Glutamatergic neuron (in vitro differentiated cells): ENCODE results near the gene ISX. TPM values are rescaled to one million over a fixed set of nuclear protein-coding genes. Genes with fewer than 3 reads are reported as not detected.
"Not testable (repeated sequence)": the region's sequence is repeated elsewhere in the genome, so short reads cannot be mapped to it uniquely, and the experiment has no call there.

Experiments
- DNase-seq: peaks from one replicate; pipeline ENCODE4 v3.0.0; 2022
- H3K27ac Mint-ChIP-seq: one replicate; pipeline ENCODE4 v1.8.0; 2020; ENCODE audit warnings: mild to moderate bottlenecking, mixed read lengths, inconsistent platforms; ENCODE audit not compliant: unreplicated experiment
- H3K27me3 Mint-ChIP-seq: one replicate; pipeline ENCODE4 v1.8.0; 2020; ENCODE audit warnings: mild to moderate bottlenecking, moderate library complexity, mixed read lengths, inconsistent platforms; ENCODE audit not compliant: unreplicated experiment
- H3K36me3 Mint-ChIP-seq: one replicate; pipeline ENCODE4 v1.8.0; 2020; ENCODE audit warnings: mild to moderate bottlenecking, mixed read lengths, inconsistent platforms; ENCODE audit not compliant: unreplicated experiment
- H3K4me1 Mint-ChIP-seq: one replicate; pipeline ENCODE4 v1.8.0; 2020; ENCODE audit warnings: mild to moderate bottlenecking, low read depth, mixed read lengths, inconsistent platforms; ENCODE audit not compliant: unreplicated experiment
- H3K4me3 Mint-ChIP-seq: one replicate; pipeline ENCODE4 v1.8.0; 2020; ENCODE audit warnings: mild to moderate bottlenecking, mixed read lengths, inconsistent platforms; ENCODE audit not compliant: unreplicated experiment
- H3K9me3 Mint-ChIP-seq: one replicate; pipeline ENCODE4 v1.8.0; 2020; ENCODE audit warnings: mild to moderate bottlenecking, moderate library complexity, mixed read lengths, inconsistent platforms; ENCODE audit not compliant: unreplicated experiment
- total RNA-seq: library from RNA; stranded (reverse); fragmentation: NEBNext Ultra II Directional; extraction: Animal tissue kit (Norgen Biotek cat#: 25700); gene quantifications from one replicate; pipeline ENCODE4 v1.2.1, GENCODE V29; 2021; ENCODE audit not compliant: unreplicated experiment
- TF ChIP-seq, protein P1 (sequence below): fragments of 200-600 bp; sonication (generic); IDR thresholded peaks from one replicate; pipeline ENCODE4 v1.5.0; 2021; ENCODE audit not compliant: partially characterized antibody, unreplicated experiment

Gene ISX
- total RNA-seq, 1 donor from 2014 or later, result not detected

- Mint-ChIP-seq H3K36me3 (no peaks in the 10 kb centered on the region), H3K27ac (no peak overlapping the region), H3K27me3 (no peaks in the 10 kb centered on the region), H3K9me3 (peaks cover 2% of the 10 kb centered on the region), H3K4me1 (no peaks in the 10 kb centered on the region), H3K4me3 (no peak overlapping the region)
- no peak for DNase-seq
- TF ChIP-seq, protein P1, sequence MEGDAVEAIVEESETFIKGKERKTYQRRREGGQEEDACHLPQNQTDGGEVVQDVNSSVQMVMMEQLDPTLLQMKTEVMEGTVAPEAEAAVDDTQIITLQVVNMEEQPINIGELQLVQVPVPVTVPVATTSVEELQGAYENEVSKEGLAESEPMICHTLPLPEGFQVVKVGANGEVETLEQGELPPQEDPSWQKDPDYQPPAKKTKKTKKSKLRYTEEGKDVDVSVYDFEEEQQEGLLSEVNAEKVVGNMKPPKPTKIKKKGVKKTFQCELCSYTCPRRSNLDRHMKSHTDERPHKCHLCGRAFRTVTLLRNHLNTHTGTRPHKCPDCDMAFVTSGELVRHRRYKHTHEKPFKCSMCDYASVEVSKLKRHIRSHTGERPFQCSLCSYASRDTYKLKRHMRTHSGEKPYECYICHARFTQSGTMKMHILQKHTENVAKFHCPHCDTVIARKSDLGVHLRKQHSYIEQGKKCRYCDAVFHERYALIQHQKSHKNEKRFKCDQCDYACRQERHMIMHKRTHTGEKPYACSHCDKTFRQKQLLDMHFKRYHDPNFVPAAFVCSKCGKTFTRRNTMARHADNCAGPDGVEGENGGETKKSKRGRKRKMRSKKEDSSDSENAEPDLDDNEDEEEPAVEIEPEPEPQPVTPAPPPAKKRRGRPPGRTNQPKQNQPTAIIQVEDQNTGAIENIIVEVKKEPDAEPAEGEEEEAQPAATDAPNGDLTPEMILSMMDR, result no peak
Observed at GRCh38 chr22:35043934-35044319, 22.0 kb upstream of the ISX start.

DNA sequence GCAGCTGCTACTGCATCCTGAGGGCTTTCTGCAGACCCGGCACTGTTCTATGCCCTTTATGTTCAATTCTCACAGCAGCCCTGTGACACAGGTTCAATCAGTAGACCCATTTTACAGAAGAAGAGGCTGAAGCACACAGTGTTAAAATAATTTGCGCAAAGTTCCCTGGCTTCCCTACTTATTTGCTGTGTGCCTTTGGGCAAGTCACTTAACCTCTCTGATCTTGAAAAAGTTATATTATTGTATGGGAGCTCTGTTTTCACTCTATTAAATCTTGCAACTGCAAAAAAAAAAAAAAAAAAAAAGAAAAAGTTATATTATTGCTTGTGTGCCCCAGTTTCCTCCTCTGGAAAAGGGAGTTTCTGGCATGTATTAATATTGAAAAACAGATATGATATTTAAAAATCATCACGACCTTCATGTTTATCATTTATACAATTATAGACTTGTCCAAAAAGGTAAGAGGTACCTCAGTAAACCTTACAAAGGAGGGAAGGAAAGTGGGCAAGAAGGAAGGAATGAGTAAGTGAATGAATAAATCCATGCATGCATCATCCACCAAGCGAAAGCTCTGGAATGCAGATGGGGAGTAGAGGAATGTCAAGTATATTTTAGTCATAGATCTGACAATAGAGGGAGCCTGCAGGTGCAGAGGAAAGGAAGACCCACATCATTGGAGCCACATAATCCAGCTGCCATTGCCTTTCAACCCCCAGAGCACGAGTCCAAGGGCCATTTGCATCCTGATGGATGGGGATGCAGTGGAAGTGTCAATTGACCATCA lies 21.2 kb upstream of the ISX start:
- DNase-seq, result no peak
- Mint-ChIP-seq H3K27ac (no peak overlapping the region), H3K4me3 (no peak overlapping the region), H3K36me3 (no peaks in the 10 kb centered on the region), H3K4me1 (no peaks in the 10 kb centered on the region), H3K9me3 (peaks cover 6% of the 10 kb centered on the region), H3K27me3 (no peaks in the 10 kb centered on the region)
- TF ChIP-seq, protein P1, result no peak

GRCh38 chr22:35045451-35045850 lies 20.5 kb upstream of the ISX start:
- TF ChIP-seq, protein P1, result no peak
- peaks cover 6% of the 10 kb centered on the region for H3K9me3 Mint-ChIP-seq
- no peaks in the 10 kb centered on the region for H3K36me3 Mint-ChIP-seq
- H3K27me3 Mint-ChIP-seq, result no peaks in the 10 kb centered on the region
- no peaks in the 10 kb centered on the region for H3K4me1 Mint-ChIP-seq
- H3K4me3 Mint-ChIP-seq, result no peak overlapping the region
- no peak overlapping the region for H3K27ac Mint-ChIP-seq
- no peak for DNase-seq

- Mint-ChIP-seq H3K4me3 (no peak overlapping the region), H3K27ac (no peak overlapping the region), H3K4me1 (no peaks in the 10 kb centered on the region), H3K9me3 (peaks cover 6% of the 10 kb centered on the region), H3K27me3 (no peaks in the 10 kb centered on the region), H3K36me3 (no peaks in the 10 kb centered on the region)
- no peak for DNase-seq
- TF ChIP-seq, protein P1, result no peak
Observed at GRCh38 chr22:35046744-35047462, 19.1 kb upstream of the ISX start.

- not testable (repeated sequence) for H3K4me3 Mint-ChIP-seq, H3K4me1 Mint-ChIP-seq, H3K36me3 Mint-ChIP-seq, H3K27me3 Mint-ChIP-seq, DNase-seq, H3K27ac Mint-ChIP-seq, H3K9me3 Mint-ChIP-seq
Observed at GRCh38 chr22:35050038-35050437, 15.9 kb upstream of the ISX start.
